IMR-90 (cell line): ENCODE measurements around the gene TGM6. TPM values are rescaled to one million over a fixed set of nuclear protein-coding genes. Genes with fewer than 3 reads are reported as not detected.

ENCODE experiments used
- ATAC-seq: fragments of 200-7000 bp; cut with Tn5 transposase; 2 replicates; pipeline ENCODE4 v1.9.1; 2020; ENCODE audit warnings: low read depth, mild to moderate bottlenecking, moderate library complexity
- BruUV-seq: library from RNA; stranded (reverse); fragments of 400-500 nt; replicated peaks from 2 replicates; lab custom pipeline; 2021; lab: Mats Ljungman, UMichigan
- CTCF ChIA-PET: fragments of 300-600 bp; formaldehyde crosslinking; extraction: SDS; loops from one replicate; lab custom pipeline; 2021; ENCODE audit warnings: antibody characterized with exemption; lab: Yijun Ruan, JAX
- POLR2A ChIA-PET: fragments of 300-600 bp; sonication (Branson Sonifier 250); formaldehyde crosslinking; loops from one replicate; lab custom pipeline; 2022; ENCODE audit warnings: antibody characterized with exemption; ENCODE audit not compliant: unreplicated experiment; lab: Charles Lee
- DNase-seq: peaks from one replicate; pipeline ENCODE4 v3.0.0; 2013
- H2AFZ ChIP-seq: replicated peaks from 2 replicates; pipeline ENCODE3; 2013; ENCODE audit warnings: low read length, mild to moderate bottlenecking; ENCODE audit not compliant: poor library complexity
- H2AK5ac ChIP-seq: 2 replicates; pipeline ENCODE4 v1.6.1; 2013; ENCODE audit warnings: low read depth, low read length, inconsistent platforms
- H2AK9ac ChIP-seq: replicated peaks from 2 replicates; pipeline ENCODE3; 2013; ENCODE audit warnings: mild to moderate bottlenecking, low read depth, low read length, moderate library complexity; ENCODE audit not compliant: poor library complexity
- H2BK120ac ChIP-seq: 2 replicates; pipeline ENCODE4 v1.6.1; 2013; ENCODE audit warnings: low read depth, low read length, inconsistent platforms
- H2BK15ac ChIP-seq: 3 replicates; pipeline ENCODE4 v1.6.1; 2013; ENCODE audit warnings: low read depth, low read length, inconsistent platforms
- H2BK20ac ChIP-seq: 2 replicates; pipeline ENCODE4 v1.6.1; 2013; ENCODE audit warnings: low read depth, mild to moderate bottlenecking, inconsistent platforms, low read length, moderate library complexity
- H2BK5ac ChIP-seq: 2 replicates; pipeline ENCODE4 v1.6.1; 2013; ENCODE audit warnings: mild to moderate bottlenecking, low read depth, low read length, inconsistent platforms; ENCODE audit not compliant: poor library complexity, severe bottlenecking
- H3K14ac ChIP-seq: replicated peaks from 2 replicates; pipeline ENCODE4 v1.6.1; 2013; ENCODE audit warnings: low read depth, low read length, inconsistent platforms
- H3K18ac ChIP-seq: 2 replicates; pipeline ENCODE4 v1.6.1; 2013; ENCODE audit warnings: low read depth, low read length, control low read depth
- H3K23ac ChIP-seq: 2 replicates; pipeline ENCODE4 v1.6.1; 2013; ENCODE audit warnings: low read depth, low read length, inconsistent platforms
- H3K27ac ChIP-seq: 2 replicates; pipeline ENCODE4 v1.5.1; 2013; ENCODE audit warnings: mild to moderate bottlenecking, control low read depth, low read length; ENCODE audit not compliant: insufficient read depth
- H3K27me3 ChIP-seq: 2 replicates; pipeline ENCODE4 v1.6.1; 2013; ENCODE audit warnings: low read length; ENCODE audit not compliant: control insufficient read depth, insufficient read depth
- H3K36me3 ChIP-seq: 2 replicates; pipeline ENCODE4 v1.6.1; 2013; ENCODE audit warnings: low read length, mixed read lengths; ENCODE audit not compliant: control insufficient read depth, insufficient read depth
- H3K4ac ChIP-seq: 2 replicates; pipeline ENCODE4 v1.6.1; 2013; ENCODE audit warnings: low read depth, low read length, inconsistent platforms
- H3K4me1 ChIP-seq: 2 replicates; pipeline ENCODE4 v1.6.1; 2013; ENCODE audit warnings: low read length, mixed read lengths; ENCODE audit not compliant: control insufficient read depth, insufficient read depth
- H3K4me2 ChIP-seq: 2 replicates; pipeline ENCODE4 v1.6.1; 2013; ENCODE audit warnings: low read depth, mild to moderate bottlenecking, control low read depth, low read length, moderate library complexity
- H3K4me3 ChIP-seq: 2 replicates; pipeline ENCODE4 v1.5.1; 2013; ENCODE audit warnings: low read depth, mild to moderate bottlenecking, control low read depth, low read length, moderate library complexity; ENCODE audit not compliant: insufficient read depth
- H3K56ac ChIP-seq: 2 replicates; pipeline ENCODE4 v1.6.1; 2013; ENCODE audit warnings: low read length, inconsistent platforms; ENCODE audit not compliant: insufficient read depth; ENCODE audit errors: extremely low read depth
- H3K79me1 ChIP-seq, 2 experiments: 2 replicates each; pipeline ENCODE4 v1.6.1; 2013; ENCODE audit warnings: low read length in 2 of 2, inconsistent platforms in 1 of 2, low read depth in 1 of 2
- H3K9ac ChIP-seq: 2 replicates; pipeline ENCODE4 v1.6.1; 2013; ENCODE audit warnings: low read depth, low read length, control low read depth
- H3K9me1 ChIP-seq: 2 replicates; pipeline ENCODE4 v1.6.1; 2013; ENCODE audit warnings: low read length, inconsistent platforms; ENCODE audit not compliant: insufficient read depth
- H3K9me3 ChIP-seq: 2 replicates; pipeline ENCODE4 v1.6.1; 2013; ENCODE audit warnings: low read length; ENCODE audit not compliant: control insufficient read depth, insufficient read depth
- H4K20me1 ChIP-seq: 2 replicates; pipeline ENCODE4 v1.6.1; 2013; ENCODE audit warnings: low read length, inconsistent platforms; ENCODE audit not compliant: insufficient read depth
- H4K5ac ChIP-seq: 2 replicates; pipeline ENCODE4 v1.6.1; 2013; ENCODE audit warnings: mild to moderate bottlenecking, low read depth, low read length, control low read depth
- H4K8ac ChIP-seq, 2 experiments: 2 replicates each; pipeline ENCODE4 v1.6.1; 2013; ENCODE audit warnings: low read depth in 2 of 2, low read length in 2 of 2, control low read depth in 1 of 2, inconsistent platforms in 1 of 2
- H4K91ac ChIP-seq: 2 replicates; pipeline ENCODE4 v1.6.1; 2013; ENCODE audit warnings: low read depth, low read length, inconsistent platforms; ENCODE audit not compliant: insufficient read depth
- BHLHE40 ChIP-seq: fragments of 150-350 bp; IDR thresholded peaks from 2 replicates; pipeline ENCODE4 v1.6.1; 2016; ENCODE audit warnings: mild to moderate bottlenecking, low read depth, low read length
- CEBPB ChIP-seq: IDR thresholded peaks from 2 replicates; pipeline ENCODE4 v1.6.1; 2012; ENCODE audit warnings: low read depth, low read length, improper control_type of control experiment
- CHD1 ChIP-seq: IDR thresholded peaks from 2 replicates; pipeline ENCODE4 v1.6.1; 2012; ENCODE audit warnings: low read depth, low read length, improper control_type of control experiment
- CTCF ChIP-seq: conservative IDR thresholded peaks from 2 replicates; pipeline ENCODE4 v1.5.1; 2012; ENCODE audit warnings: mild to moderate bottlenecking, low read depth, low read length, improper control_type of control experiment
- FOS ChIP-seq: fragments of 150-350 bp; IDR thresholded peaks from 2 replicates; pipeline ENCODE4 v1.6.1; 2016; ENCODE audit warnings: low read depth, low read length
- MAFK ChIP-seq: IDR thresholded peaks from 2 replicates; pipeline ENCODE4 v1.6.1; 2012; ENCODE audit warnings: low read depth, low read length, improper control_type of control experiment
- MAZ ChIP-seq: IDR thresholded peaks from 2 replicates; pipeline ENCODE4 v1.6.1; 2012; ENCODE audit warnings: low read depth, mild to moderate bottlenecking, low read length, improper control_type of control experiment, moderate library complexity, borderline replicate concordance
- MXI1 ChIP-seq: IDR thresholded peaks from 2 replicates; pipeline ENCODE4 v1.6.1; 2012; ENCODE audit warnings: low read depth, mild to moderate bottlenecking, low read length, moderate library complexity, borderline replicate concordance
- NFE2L2 ChIP-seq: fragments of 150-350 bp; IDR thresholded peaks from 2 replicates; pipeline ENCODE4 v1.6.1; 2016; ENCODE audit warnings: low read depth, mild to moderate bottlenecking, low read length
- POLR2A ChIP-seq: IDR thresholded peaks from 2 replicates; pipeline ENCODE4 v1.6.1; 2012; ENCODE audit warnings: mild to moderate bottlenecking, low read depth, low read length
- RAD21 ChIP-seq: IDR thresholded peaks from 2 replicates; pipeline ENCODE4 v1.6.1; 2012; ENCODE audit warnings: low read length, improper control_type of control experiment
- RCOR1 ChIP-seq: IDR thresholded peaks from 2 replicates; pipeline ENCODE4 v1.6.1; 2012; ENCODE audit warnings: mild to moderate bottlenecking, low read length, improper control_type of control experiment; ENCODE audit not compliant: insufficient replicate concordance
- RFX5 ChIP-seq: IDR thresholded peaks from 2 replicates; pipeline ENCODE4 v1.8.0; 2012; ENCODE audit warnings: low read depth, mild to moderate bottlenecking, low read length, moderate library complexity
- USF2 ChIP-seq: fragments of 150-350 bp; IDR thresholded peaks from 2 replicates; pipeline ENCODE4 v1.6.1; 2017; ENCODE audit warnings: mild to moderate bottlenecking, antibody characterized with exemption, low read length, low read depth
- WGBS, 2 experiments: methylation state at CpG; one replicate each; pipeline versions ENCODE4 v1.1.5 to v1.1.7; 2013; ENCODE audit warnings: missing lambda C conversion rate in 2 of 2; ENCODE audit not compliant: insufficient read length in 1 of 2; ENCODE audit errors: extremely low coverage in 2 of 2; 5-methylcytosine and 5-hydroxymethylcytosine counted together
- dilution Hi-C: fragments of 300-500 bp; cut with HindIII; formaldehyde crosslinking; loops from one replicate; pipeline ENCODE4 v1.14.3; 2018; ENCODE audit warnings: low sequenced_read_pairs; ENCODE audit not compliant: unreplicated experiment
- in situ Hi-C: fragments of 300-500 bp; cut with MboI; formaldehyde crosslinking; loops from 3 replicates; pipeline ENCODE4 v1.14.3; 2019; ENCODE audit warnings: low sequenced_read_pairs, inconsistent platforms, mixed read lengths
- intact Hi-C: fragments of 100-400 bp; cut with micrococcal nuclease; formaldehyde crosslinking; loops from 2 replicates; pipeline ENCODE4 v1.10.0; 2022
- polyA plus RNA-seq, 3 experiments: library from polyadenylated mRNA; depleted of rRNA; stranded (reverse); fragments of >200 nt; gene quantifications; 2 replicates each; pipeline ENCODE4 v1.2.3, GENCODE V29; 2012; ENCODE audit warnings: low replicate concordance in 1 of 3
- total RNA-seq: library from RNA; depleted of rRNA; stranded (reverse); fragments of >200 nt; gene quantifications from 2 replicates; pipeline ENCODE4 v1.2.3, GENCODE V29; 2012
- TF ChIP-seq, protein P1 (sequence below): fragments of 150-350 bp; IDR thresholded peaks from 2 replicates; pipeline ENCODE4 v1.6.1; 2016; ENCODE audit warnings: low read depth, mild to moderate bottlenecking, low read length, moderate library complexity, borderline replicate concordance

TGM6 gene
- total and polyA plus RNA-seq, 2 of the 4 experiments (the other 2 are of a cell fraction) = not detected

- no TSS peak for BruUV-seq
- no peak for DNase-seq
- no peak overlapping the region for H4K91ac ChIP-seq
- no peaks in the 10 kb centered on the region for H3K9me3 ChIP-seq
- no peaks in the 10 kb centered on the region for H3K4me1 ChIP-seq
- in situ Hi-C loops = no loop called here
- no peaks in the 10 kb centered on the region for H3K36me3 ChIP-seq
- no peak for ATAC-seq
- no peak overlapping the region for H3K27ac ChIP-seq
- no peak overlapping the region for H3K56ac ChIP-seq
- no peak overlapping the region for H2AK5ac ChIP-seq
- no peak overlapping the region for H2BK5ac ChIP-seq
- dilution Hi-C loops = no loop called here
- no peak overlapping the region for H4K8ac ChIP-seq
- H4K20me1 ChIP-seq = no peaks in the 10 kb centered on the region
- H3K9me1 ChIP-seq = no peaks in the 10 kb centered on the region
- H3K14ac ChIP-seq = no peak overlapping the region
- H3K4me3 ChIP-seq = no peak overlapping the region
- no peak overlapping the region for H2AFZ ChIP-seq
- H3K9ac ChIP-seq = no peak overlapping the region
- H2BK20ac ChIP-seq = no peak overlapping the region
- H3K27me3 ChIP-seq = peaks cover 2% of the 10 kb centered on the region
- no peak overlapping the region for H2AK9ac ChIP-seq
- H3K4ac ChIP-seq = no peak overlapping the region
- H2BK15ac ChIP-seq = no peak overlapping the region
- no peak overlapping the region for H3K4me2 ChIP-seq
- CTCF ChIA-PET = no interaction called here
- H4K5ac ChIP-seq = no peak overlapping the region
- no peak overlapping the region for H2BK120ac ChIP-seq
- intact Hi-C loops = no loop called here
- H3K18ac ChIP-seq = no peak overlapping the region
- TF ChIP-seq CEBPB (no peak), FOS (no peak), MAFK (no peak), POLR2A (no peak), USF2 (no peak), NFE2L2 (no peak), RAD21 (no peak), BHLHE40 (no peak), CTCF (no peak), RFX5 (no peak), MAZ (no peak), MXI1 (no peak), RCOR1 (no peak), CHD1 (no peak)
- TF ChIP-seq, protein P1, sequence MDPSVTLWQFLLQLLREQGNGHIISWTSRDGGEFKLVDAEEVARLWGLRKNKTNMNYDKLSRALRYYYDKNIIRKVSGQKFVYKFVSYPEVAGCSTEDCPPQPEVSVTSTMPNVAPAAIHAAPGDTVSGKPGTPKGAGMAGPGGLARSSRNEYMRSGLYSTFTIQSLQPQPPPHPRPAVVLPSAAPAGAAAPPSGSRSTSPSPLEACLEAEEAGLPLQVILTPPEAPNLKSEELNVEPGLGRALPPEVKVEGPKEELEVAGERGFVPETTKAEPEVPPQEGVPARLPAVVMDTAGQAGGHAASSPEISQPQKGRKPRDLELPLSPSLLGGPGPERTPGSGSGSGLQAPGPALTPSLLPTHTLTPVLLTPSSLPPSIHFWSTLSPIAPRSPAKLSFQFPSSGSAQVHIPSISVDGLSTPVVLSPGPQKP = no peak
- WGBS, 2 experiments = no CpG with 5 or more reads among the region's 2 CpGs
- H3K79me1 ChIP-seq = no peaks in the 10 kb centered on the region
- POLR2A ChIA-PET = no interaction called here
- no peak overlapping the region for H3K23ac ChIP-seq
These were observed 37.7 kb downstream of the TGM6 start for GRCh38 chr20:2418388-2418787.
